GM12892 (cell line): ENCODE results near the gene PDGFB.

ENCODE experiments used
- POLR2A ChIP-seq: IDR thresholded peaks from 2 replicates; pipeline ENCODE4 v1.6.1; 2011; ENCODE audit warnings: low read depth, low read length, control low read depth
- POLR2AphosphoS5 ChIP-seq: IDR thresholded peaks from 2 replicates; pipeline ENCODE4 v1.6.1; 2011; ENCODE audit warnings: low read depth, low read length, control low read depth

DNA sequence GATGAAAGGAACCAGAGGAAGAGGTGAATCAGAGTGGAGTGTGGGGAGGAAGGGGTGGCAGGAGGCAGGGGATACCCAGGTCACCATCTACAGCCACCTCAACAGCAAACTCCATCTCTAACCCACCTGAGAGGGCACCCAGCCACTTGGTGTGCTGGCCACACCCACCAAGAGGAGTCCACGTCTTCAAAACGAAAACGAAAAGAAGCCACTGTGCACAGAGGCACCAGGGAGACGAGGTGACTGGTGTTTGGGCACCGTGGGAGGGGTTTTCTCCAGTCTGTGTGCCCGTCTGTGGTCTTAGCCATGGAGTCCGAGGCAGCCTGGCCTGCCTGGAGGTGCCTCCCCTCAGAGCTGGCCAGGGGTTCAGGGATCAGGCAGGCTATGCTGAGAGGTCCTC is 20.2 kb downstream of the PDGFB start:
- TF ChIP-seq POLR2A (no peak), POLR2AphosphoS5 (no peak)
